DMS53 (cell line): Measurements from ENCODE around the gene GAS1.

Source experiments
- DNase-seq: peaks from one replicate; lab custom pipeline; 2025; lab: John Stamatoyannopoulos, UW

GAS1 gene

GRCh38 chr9:86925686-86926085, 21.6 kb downstream of the GAS1 start:
- DNase-seq, result no peak

DNA sequence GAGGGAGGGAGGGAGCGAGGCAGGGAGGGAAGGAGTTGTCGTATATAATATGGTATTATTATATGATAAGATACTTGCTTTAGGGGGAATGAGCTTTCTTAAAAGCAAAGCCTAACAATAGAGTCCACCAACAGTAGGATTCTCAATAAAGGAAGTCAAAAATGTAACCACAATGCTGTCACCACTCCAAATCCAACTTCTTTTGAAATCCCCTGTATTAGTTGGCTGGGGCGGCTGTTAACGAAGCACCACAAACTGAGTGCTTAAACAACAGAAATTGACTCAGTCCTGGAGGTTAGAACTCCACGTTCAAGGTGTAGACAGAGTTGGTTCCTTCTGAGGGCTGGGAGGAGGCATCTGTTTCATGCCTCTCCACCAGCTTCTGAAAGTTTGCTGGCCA, 23.1 kb downstream of the GAS1 start:
- no peak for DNase-seq

GRCh38 chr9:86921151-86921923, 26.0 kb downstream of the GAS1 start:
- DNase-seq, result no peak

DNA sequence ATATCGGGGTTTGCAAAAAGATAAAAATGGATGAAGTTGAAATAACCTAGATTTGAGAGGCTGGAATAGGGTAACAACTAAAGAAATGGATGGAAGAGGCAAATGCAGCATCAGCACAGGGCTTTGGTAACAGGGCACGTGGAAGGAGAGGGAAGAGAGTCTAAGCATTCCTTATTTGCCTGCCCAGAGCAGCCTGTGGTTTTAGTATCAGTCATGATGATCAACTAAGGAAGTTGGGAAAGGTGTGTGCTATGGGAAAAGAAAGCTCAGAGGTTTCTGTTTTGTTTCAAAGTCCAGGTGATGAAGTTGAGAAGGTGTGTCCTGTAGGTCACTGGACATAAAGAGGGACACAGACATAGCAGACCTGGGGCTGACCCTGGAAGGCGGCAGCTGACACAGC, 28.8 kb downstream of the GAS1 start:
- DNase-seq, result no peak

DNA sequence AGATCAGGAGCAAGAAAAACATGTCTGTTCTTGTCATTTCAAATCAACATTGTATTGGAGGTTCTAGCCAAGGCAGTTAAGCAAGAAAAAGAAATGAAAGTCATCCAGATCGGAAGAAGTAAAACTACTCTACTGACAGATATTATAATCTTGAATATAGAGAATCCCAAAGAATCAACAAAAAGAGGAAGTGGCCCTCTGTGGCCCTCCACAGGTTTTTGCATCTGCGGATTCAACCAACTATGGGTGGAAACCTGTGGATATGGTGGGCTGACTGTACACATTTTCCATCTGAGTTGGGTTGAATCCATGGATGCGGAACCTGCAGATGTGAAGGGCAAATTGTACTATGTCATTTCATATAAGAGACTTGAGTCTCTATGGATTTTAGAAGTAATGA, 35.1 kb downstream of the GAS1 start:
- DNase-seq, result no peak

DNA sequence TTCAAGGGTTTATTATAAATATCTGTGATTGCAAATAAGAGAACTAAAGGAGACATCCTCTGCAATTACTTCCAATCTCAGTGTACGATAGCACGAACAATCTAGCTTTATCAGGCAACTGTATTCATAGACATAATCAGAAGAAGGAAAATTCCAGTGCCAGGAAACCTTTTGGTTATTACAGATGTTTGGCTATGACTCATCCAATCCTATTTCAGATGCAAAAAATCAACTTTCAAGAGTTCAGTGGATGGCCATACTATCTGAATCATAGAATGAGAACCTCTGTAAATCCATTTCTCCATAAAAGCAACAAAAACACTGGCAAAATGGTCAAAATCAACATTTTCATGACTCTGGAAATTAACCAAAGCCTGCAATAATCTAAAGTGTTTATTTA, 37.9 kb downstream of the GAS1 start:
- no peak for DNase-seq

GRCh38 chr9:86908261-86908660, 39.0 kb downstream of the GAS1 start:
- no peak for DNase-seq

GRCh38 chr9:86907346-86907745, 40.0 kb downstream of the GAS1 start:
- no peak for DNase-seq

GRCh38 chr9:86903734-86904085, 43.6 kb downstream of the GAS1 start:
- no peak for DNase-seq

- no peak for DNase-seq
Measured at GRCh38 chr9:86902991-86903733, 44.1 kb downstream of the GAS1 start.

GRCh38 chr9:86902586-86902985, 44.7 kb downstream of the GAS1 start:
- DNase-seq, result no peak

GRCh38 chr9:86902176-86902575, 45.1 kb downstream of the GAS1 start:
- DNase-seq, result no peak

DNA sequence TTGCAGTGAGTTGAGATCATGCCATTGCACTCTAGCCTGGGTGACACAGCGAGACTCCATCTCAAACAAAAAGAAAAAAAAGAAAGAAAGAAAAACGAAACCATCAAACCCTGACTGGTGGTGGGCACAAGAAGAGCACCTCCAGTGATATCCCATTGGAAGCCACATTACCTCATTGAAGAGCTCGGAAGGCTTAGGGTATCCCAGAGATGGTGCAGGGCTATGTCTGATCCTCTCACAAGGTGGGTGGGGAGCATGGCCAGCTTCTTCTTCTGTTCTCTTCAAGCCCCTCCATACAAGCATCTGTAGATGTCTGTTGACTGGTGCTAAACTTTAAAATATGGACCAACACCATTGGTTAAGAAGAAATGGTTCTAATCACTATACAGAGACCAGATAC, 45.8 kb downstream of the GAS1 start:
- DNase-seq, result no peak
